ENCODE results near the gene NCOR1. TPM values are rescaled to one million over a fixed set of nuclear protein-coding genes. Genes with fewer than 3 reads are reported as not detected.

NCOR1 gene
- polyA plus RNA-seq, 1 donor from 2014 or later = 166 TPM

- Mint-ChIP-seq H3K4me3 (no peak overlapping the region), H3K27me3 (no peaks in the 10 kb centered on the region), H3K9me3 (no peaks in the 10 kb centered on the region), H3K4me1 (peaks cover 7 to 14% (median 11%) of the 10 kb centered on the region in 3 donors), H3K36me3 (peaks cover 18% of the 10 kb centered on the region), H3K27ac (no peak overlapping the region)
Observed at GRCh38 chr17:15981646-15982580, 233.4 kb downstream of the NCOR1 start.

- no peak overlapping the region for H3K27ac Mint-ChIP-seq
Observed at GRCh38 chr17:15981208-15981607, 234.1 kb downstream of the NCOR1 start.

More at GRCh38 chr17:15981208-15981607, 234.1 kb downstream of the NCOR1 start:
- no peaks in the 10 kb centered on the region for H3K9me3 Mint-ChIP-seq
- H3K36me3 Mint-ChIP-seq = peaks cover 21% of the 10 kb centered on the region
- H3K4me3 Mint-ChIP-seq = no peak overlapping the region
- no peaks in the 10 kb centered on the region for H3K27me3 Mint-ChIP-seq
- peaks cover 7 to 14% (median 11%) of the 10 kb centered on the region in 3 donors for H3K4me1 Mint-ChIP-seq

Other genes with a start within 250 kb of the NCOR1 start
- gene ZSWIM7, start 215.8 kb downstream of the NCOR1 start, polyA plus RNA-seq = 70.8 TPM
- gene TTC19, start 215.7 kb downstream of the NCOR1 start, polyA plus RNA-seq = 30.6 TPM
- gene PIGL, start 1.7 kb upstream of the NCOR1 start, polyA plus RNA-seq = 14.7 TPM
- 17.3 TPM for gene CENPV, start 137.9 kb upstream of the NCOR1 start, polyA plus RNA-seq
- gene UBB, start 165.6 kb upstream of the NCOR1 start, polyA plus RNA-seq = 2,178 TPM
- 73.6 TPM for gene TRPV2, start 200.0 kb upstream of the NCOR1 start, polyA plus RNA-seq